OCI-LY3 (cell line): Measurements from ENCODE around the gene NFAM1.

Experiments used
- CTCF ChIP-seq: fragments of 200-600, 300-600 bp; sonication (generic); IDR thresholded peaks from 2 replicates; pipeline ENCODE4 v1.5.1; 2014; ENCODE audit warnings: antibody characterized with exemption, low read length, low read depth
- EZH2phosphoT487 ChIP-seq: fragments of 200-600 bp; shearing (Covaris generic); IDR thresholded peaks from 2 replicates; pipeline ENCODE4 v1.6.1; 2018; ENCODE audit warnings: antibody characterized with exemption, mixed run types, low read depth

- TF ChIP-seq CTCF (no peak), EZH2phosphoT487 (no peak)
Observed at GRCh38 chr22:42468841-42469240, 36.6 kb upstream of the NFAM1 start.
